Gastrocnemius medialis (tissue), 4 donors: ENCODE results near the gene TMUB2.

Experiments
- POLR2A ChIP-seq, 2 donors: fragments of 450-650 bp; IDR thresholded peaks; one replicate each; pipeline ENCODE4 v1.6.1; 2017; ENCODE audit warnings: antibody characterized with exemption in 2 of 2, mild to moderate bottlenecking in 2 of 2, moderate library complexity in 2 of 2
- TF ChIP-seq, protein P1 (sequence below), 5 experiments: fragments of 450-650 bp in 3 of 5; fragments of 200-600 bp in 2 of 5; sonication (generic) in 2 of 5; IDR thresholded peaks in 4 of 5; conservative IDR thresholded peaks in 1 of 5; 1 replicate in 4 of 5; 2 replicates in 1 of 5; pipeline ENCODE4 v1.5.1; 2016 to 2019; ENCODE audit warnings: antibody characterized with exemption in 5 of 5, mild to moderate bottlenecking in 3 of 5, moderate library complexity in 3 of 5

GRCh38 chr17:44178133-44178532 lies 8.6 kb upstream of the TMUB2 start:
- TF ChIP-seq, protein P1, sequence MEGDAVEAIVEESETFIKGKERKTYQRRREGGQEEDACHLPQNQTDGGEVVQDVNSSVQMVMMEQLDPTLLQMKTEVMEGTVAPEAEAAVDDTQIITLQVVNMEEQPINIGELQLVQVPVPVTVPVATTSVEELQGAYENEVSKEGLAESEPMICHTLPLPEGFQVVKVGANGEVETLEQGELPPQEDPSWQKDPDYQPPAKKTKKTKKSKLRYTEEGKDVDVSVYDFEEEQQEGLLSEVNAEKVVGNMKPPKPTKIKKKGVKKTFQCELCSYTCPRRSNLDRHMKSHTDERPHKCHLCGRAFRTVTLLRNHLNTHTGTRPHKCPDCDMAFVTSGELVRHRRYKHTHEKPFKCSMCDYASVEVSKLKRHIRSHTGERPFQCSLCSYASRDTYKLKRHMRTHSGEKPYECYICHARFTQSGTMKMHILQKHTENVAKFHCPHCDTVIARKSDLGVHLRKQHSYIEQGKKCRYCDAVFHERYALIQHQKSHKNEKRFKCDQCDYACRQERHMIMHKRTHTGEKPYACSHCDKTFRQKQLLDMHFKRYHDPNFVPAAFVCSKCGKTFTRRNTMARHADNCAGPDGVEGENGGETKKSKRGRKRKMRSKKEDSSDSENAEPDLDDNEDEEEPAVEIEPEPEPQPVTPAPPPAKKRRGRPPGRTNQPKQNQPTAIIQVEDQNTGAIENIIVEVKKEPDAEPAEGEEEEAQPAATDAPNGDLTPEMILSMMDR (IDR thresholded peaks at IDR 0.05 in 4 of 5, conservative IDR thresholded peaks at IDR 0.05 in 1 of 5), result no peak
- no peak for TF ChIP-seq POLR2A (IDR thresholded peaks at IDR 0.05)
